OCI-LY7 (cell line): Measurements from ENCODE around the gene PRR35.

Experiments used
- CTCF ChIP-seq: fragments of 200-600 bp; sonication (generic); conservative IDR thresholded peaks from 2 replicates; pipeline ENCODE4 v1.5.1; 2014; ENCODE audit warnings: mild to moderate bottlenecking, antibody characterized with exemption, low read length, moderate library complexity, mixed read lengths
- EZH2phosphoT487 ChIP-seq: fragments of 200-600 bp; sonication (generic); IDR thresholded peaks from 2 replicates; pipeline ENCODE4 v1.6.1; 2018; ENCODE audit warnings: low read depth, borderline replicate concordance, mild to moderate bottlenecking, mixed run types, antibody characterized with exemption, low read length, moderate library complexity, mixed read lengths

- TF ChIP-seq CTCF (no peak), EZH2phosphoT487 (no peak)
Observed at GRCh38 chr16:525123-525519, 35.1 kb upstream of the PRR35 start.
